Prostate gland (tissue), 2 donors: ENCODE measurements around the gene KCNG2.

ENCODE experiments used
- CTCF ChIP-seq, 4 experiments: fragments of 200-600 bp in 2 of 4; fragments of 450-650 bp in 2 of 4; sonication (generic) in 2 of 4; IDR thresholded peaks; 1 replicate in 3 of 4; 2 replicates in 1 of 4; pipeline ENCODE4 v1.5.1; 2016 to 2019; ENCODE audit warnings: antibody characterized with exemption in 4 of 4, mild to moderate bottlenecking in 2 of 4, moderate library complexity in 2 of 4
- POLR2A ChIP-seq: fragments of 450-650 bp; IDR thresholded peaks from one replicate; pipeline ENCODE4 v1.6.1; 2016; ENCODE audit warnings: antibody characterized with exemption, mild to moderate bottlenecking

GRCh38 chr18:79942211-79942610, 144.5 kb downstream of the KCNG2 start:
- TF ChIP-seq POLR2A (no peak), CTCF (IDR thresholded peaks at IDR 0.05) (no peak)
